Activated CD8-positive, alpha-beta T cell treated with anti-CD3 and anti-CD28 coated beads, Interleukin-2, amount 10 ng/mL, durations not matched to agents 7 days and 5 days (primary cell): ENCODE results near the gene PDIA4. TPM values are rescaled to one million over a fixed set of nuclear protein-coding genes. Genes with fewer than 3 reads are reported as not detected.

Experiments used
- ATAC-seq: fragments of 150-1000 bp; cut with Tn5 transposase; one replicate; pipeline ENCODE4 v1.10.0; 2021; ENCODE audit warnings: moderate library complexity
- CTCF ChIA-PET: fragments of 350-600 bp; sonication (Branson Sonifier 250); formaldehyde crosslinking; loops from one replicate; lab custom pipeline; 2021; ENCODE audit warnings: antibody characterized with exemption; lab: Charles Lee
- POLR2A ChIA-PET: fragments of 350-600 bp; sonication (Branson Sonifier 250); formaldehyde crosslinking; loops from one replicate; lab custom pipeline; 2021; ENCODE audit warnings: antibody characterized with exemption; lab: Charles Lee
- DNase-seq: peaks from one replicate; pipeline ENCODE4 v3.0.0-alpha.2; 2020
- H3K27ac Mint-ChIP-seq: one replicate; pipeline ENCODE4 v1.8.0; 2021; ENCODE audit warnings: mild to moderate bottlenecking, mixed read lengths
- H3K27me3 Mint-ChIP-seq: one replicate; pipeline ENCODE4 v1.8.0; 2021; ENCODE audit warnings: low read depth, mixed read lengths
- H3K36me3 Mint-ChIP-seq: one replicate; pipeline ENCODE4 v1.8.0; 2021; ENCODE audit warnings: low read depth, mixed read lengths
- H3K4me1 Mint-ChIP-seq: one replicate; pipeline ENCODE4 v1.8.0; 2021; ENCODE audit warnings: low read depth, mixed read lengths
- H3K4me3 Mint-ChIP-seq: one replicate; pipeline ENCODE4 v1.8.0; 2021; ENCODE audit warnings: mild to moderate bottlenecking, mixed read lengths
- H3K9me3 Mint-ChIP-seq: one replicate; pipeline ENCODE4 v1.8.0; 2022; ENCODE audit warnings: mixed read lengths; ENCODE audit not compliant: insufficient read depth
- total RNA-seq, 2 experiments: library from RNA; stranded (reverse); gene quantifications; one replicate each; pipeline ENCODE4 v1.2.3, GENCODE V29; 2021

The PDIA4 gene
- total RNA-seq, 2 experiments from 2014 or later = 90.6 to 92.2 TPM

DNA sequence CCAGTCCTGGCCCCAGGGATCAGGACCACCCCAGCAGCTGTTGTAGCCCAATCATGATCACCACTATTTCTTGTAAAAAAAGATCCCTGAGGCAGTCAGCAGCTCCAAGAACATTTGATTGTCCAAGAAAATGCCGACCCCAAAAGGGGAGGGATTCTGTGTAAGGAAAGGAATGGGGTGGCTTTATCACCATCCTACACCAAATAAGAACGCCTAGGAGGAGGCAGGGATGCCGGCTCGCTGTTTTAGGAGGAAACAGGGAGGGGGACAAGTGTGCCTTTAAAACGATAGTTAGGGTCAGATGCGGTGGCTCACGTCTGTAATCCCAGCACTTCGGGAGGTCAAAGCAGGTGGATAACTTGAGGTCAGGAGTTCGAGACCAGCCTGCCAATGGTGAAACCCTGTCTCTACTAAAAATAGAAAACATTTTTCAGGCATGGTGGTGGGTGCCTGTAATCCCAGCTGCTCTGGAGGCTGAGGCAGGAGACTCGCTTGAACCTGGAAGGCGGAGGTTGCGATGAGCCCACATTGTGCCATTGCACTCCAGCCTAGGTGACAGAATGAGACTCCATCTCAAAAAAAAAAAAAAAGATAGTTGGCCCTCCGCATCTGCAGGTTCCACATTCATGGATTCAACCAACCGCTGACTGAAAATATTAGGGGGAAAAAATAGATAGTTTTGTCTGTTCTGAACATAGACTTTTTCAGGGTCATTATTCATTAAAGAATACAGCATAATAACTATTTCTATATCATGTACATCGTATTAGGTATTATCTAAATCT is 63.6 kb downstream of the PDIA4 start:
- H3K9me3 Mint-ChIP-seq = no peaks in the 10 kb centered on the region
- H3K27me3 Mint-ChIP-seq = peaks cover 7% of the 10 kb centered on the region
- ATAC-seq (no peak), DNase-seq (no peak)
- ChIA-PET CTCF (interaction anchor here (0.8 to 3.0 kb wide), 10 partner anchors 10 to 437 kb away, joined by 3 to 26 read pairs (median 6); no protein-coding TSS in a partner anchor), POLR2A (no interaction called here)
- H3K4me3 Mint-ChIP-seq = peak overlapping the region; percentile 90
- peaks cover 33% of the 10 kb centered on the region for H3K4me1 Mint-ChIP-seq
- no peaks in the 10 kb centered on the region for H3K36me3 Mint-ChIP-seq
- peak overlapping the region; percentile 34 for H3K27ac Mint-ChIP-seq

- Mint-ChIP-seq H3K36me3 (no peaks in the 10 kb centered on the region), H3K4me1 (peaks cover 33% of the 10 kb centered on the region), H3K27me3 (peaks cover 7% of the 10 kb centered on the region), H3K27ac (peak overlapping the region; percentile 85), H3K9me3 (no peaks in the 10 kb centered on the region), H3K4me3 (peak overlapping the region; percentile 90)
- ChIA-PET CTCF (interaction anchor here (0.7 to 3.0 kb wide), 52 partner anchors 11 to 699 kb away, joined by 3 to 32 read pairs (median 4); partner anchors contain the start of genes CUL1 and EZH2), POLR2A (interaction anchor here (0.7 to 1.7 kb wide), 4 partner anchors 19 to 265 kb away, joined by 3 to 10 read pairs (median 4); partner anchors contain the start of gene CUL1)
- ATAC-seq (peak; percentile 3), DNase-seq (no peak)
These were observed 64.5 kb downstream of the PDIA4 start for GRCh38 chr7:148963583-148964482.

DNA sequence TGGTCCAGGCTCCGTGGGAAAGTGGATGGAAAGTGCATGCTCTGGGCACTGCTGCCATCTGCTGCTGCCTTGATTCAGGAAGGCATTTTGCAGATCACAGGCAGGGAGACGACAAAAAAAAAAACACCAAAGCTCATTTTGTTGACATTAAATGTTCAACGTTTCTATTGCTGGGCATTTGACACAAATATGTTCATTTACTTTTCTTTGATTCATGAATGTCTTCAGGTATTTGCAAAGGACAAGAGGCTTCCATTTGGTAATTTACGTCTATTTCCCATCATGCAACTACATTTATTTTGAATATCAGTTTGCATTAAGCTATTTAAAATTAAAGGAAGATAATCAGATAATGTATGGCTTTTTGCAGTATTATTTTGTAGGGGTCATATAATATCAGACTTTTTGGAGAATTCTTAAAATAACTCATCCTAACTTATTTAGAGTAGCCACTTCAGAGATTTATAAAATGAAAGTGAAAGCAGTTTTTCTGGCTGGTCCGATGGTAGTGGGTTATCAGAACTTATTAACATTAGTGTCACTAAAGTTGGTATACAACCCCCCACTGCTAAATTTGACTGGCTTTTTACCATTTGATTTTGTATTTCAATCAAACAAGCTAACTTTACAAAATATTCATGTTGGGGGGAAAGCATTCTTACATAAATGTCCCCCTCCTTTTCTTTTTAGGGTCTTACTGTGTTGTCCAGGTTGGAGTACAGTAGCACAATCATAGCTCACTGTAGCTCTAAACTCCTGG is 65.3 kb downstream of the PDIA4 start:
- POLR2A ChIA-PET = interaction anchor here (0.7 to 1.7 kb wide), 4 partner anchors 20 to 264 kb away, joined by 3 to 10 read pairs (median 4); partner anchors contain the start of gene CUL1
- peak overlapping the region; percentile 90 for H3K4me3 Mint-ChIP-seq
- no peaks in the 10 kb centered on the region for H3K9me3 Mint-ChIP-seq
- CTCF ChIA-PET = interaction anchor here (0.7 to 3.0 kb wide), 48 partner anchors 11 to 699 kb away, joined by 3 to 32 read pairs (median 5); partner anchors contain the start of genes CUL1 and EZH2
- H3K27me3 Mint-ChIP-seq = peaks cover 5% of the 10 kb centered on the region
- H3K27ac Mint-ChIP-seq = peak overlapping the region; percentile 85
- H3K36me3 Mint-ChIP-seq = no peaks in the 10 kb centered on the region
- peak; percentile 78 for ATAC-seq
- DNase-seq = peak; percentile 76
- H3K4me1 Mint-ChIP-seq = peaks cover 33% of the 10 kb centered on the region

DNA sequence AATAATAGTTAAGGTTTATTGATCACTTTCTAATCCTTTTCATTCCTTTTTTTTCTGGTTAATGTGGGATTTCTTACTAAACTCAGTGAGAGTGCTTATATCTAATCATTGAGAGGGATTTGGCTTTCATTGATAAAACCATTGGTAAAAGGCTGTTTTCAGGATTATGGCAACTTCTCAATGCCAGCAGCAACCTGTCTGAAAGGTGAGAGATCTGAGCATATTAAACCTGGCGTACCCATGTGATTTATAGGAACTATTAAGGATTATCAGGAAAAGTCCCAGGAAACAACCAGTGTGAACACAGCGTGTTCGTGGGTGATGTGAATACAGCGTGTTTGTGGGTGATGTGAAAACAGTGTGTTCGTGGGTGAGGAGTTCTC is 65.9 kb downstream of the PDIA4 start:
- peak overlapping the region; percentile 85 for H3K27ac Mint-ChIP-seq
- CTCF ChIA-PET = interaction anchor here (0.9 to 3.0 kb wide), 26 partner anchors 11 to 460 kb away, joined by 3 to 32 read pairs (median 5); partner anchors contain the start of gene EZH2
- no peaks in the 10 kb centered on the region for H3K9me3 Mint-ChIP-seq
- peaks cover 33% of the 10 kb centered on the region for H3K4me1 Mint-ChIP-seq
- POLR2A ChIA-PET = interaction anchor here (1.4 to 1.7 kb wide), 2 partner anchors 79 to 264 kb away, joined by 5 to 10 read pairs; partner anchors contain the start of gene CUL1
- DNase-seq = no peak
- peaks cover 1% of the 10 kb centered on the region for H3K27me3 Mint-ChIP-seq
- no peaks in the 10 kb centered on the region for H3K36me3 Mint-ChIP-seq
- ATAC-seq = no peak
- H3K4me3 Mint-ChIP-seq = peak overlapping the region; percentile 90

DNA sequence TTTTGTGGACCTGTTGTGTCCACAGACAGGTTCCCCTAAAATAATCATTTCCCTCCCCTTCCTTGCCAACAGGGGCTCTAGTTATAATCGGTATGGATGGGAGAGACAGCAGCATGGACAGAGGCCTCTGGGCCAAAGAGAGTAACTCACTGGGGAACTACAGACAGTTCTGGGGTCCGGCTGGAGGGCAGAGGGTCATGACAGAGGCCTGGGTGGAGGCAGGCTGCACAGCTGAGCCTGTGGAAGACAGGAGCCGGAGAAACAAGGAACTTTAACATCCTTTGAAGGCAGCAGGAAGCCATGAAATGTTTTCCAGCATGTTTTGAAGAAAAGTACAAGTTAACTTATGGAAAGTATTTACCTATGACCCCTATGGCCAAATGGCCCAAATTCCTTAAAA is 68.6 kb downstream of the PDIA4 start:
- ATAC-seq = no peak
- H3K4me3 Mint-ChIP-seq = no peak overlapping the region
- CTCF ChIA-PET = interaction anchor here (1.7 to 2.1 kb wide), 2 partner anchors 18 to 384 kb away, joined by 5 to 6 read pairs; no protein-coding TSS in a partner anchor

DNA sequence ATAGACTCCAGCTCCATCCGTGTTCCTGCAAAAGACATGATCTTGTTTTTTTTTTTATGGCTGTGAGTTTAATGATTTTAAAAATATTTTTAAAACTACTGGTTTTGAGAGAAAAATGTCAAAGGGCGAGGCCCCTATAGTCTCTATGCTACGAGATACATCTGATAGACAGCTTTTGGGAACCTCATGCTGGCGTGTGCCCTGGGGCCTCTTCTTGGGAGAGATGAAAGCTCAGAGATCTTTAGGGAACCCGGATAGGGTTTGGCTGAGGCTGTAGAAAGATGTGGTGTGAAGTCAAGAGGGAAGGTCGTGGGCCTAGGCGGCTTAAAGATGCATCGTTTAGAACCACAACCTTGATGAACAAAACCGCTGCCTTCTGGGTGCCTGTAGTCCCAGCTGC is 70.2 kb downstream of the PDIA4 start:
- Mint-ChIP-seq H3K9me3 (no peaks in the 10 kb centered on the region), H3K27me3 (no peaks in the 10 kb centered on the region), H3K36me3 (no peaks in the 10 kb centered on the region), H3K4me3 (no peak overlapping the region), H3K4me1 (peaks cover 10% of the 10 kb centered on the region), H3K27ac (no peak overlapping the region)
- POLR2A ChIA-PET = interaction anchor here (0.7 kb wide), 1 partner anchor 84 kb away, joined by 4 read pairs; no protein-coding TSS in a partner anchor
- CTCF ChIA-PET = interaction anchor here (0.7 to 2.1 kb wide), 3 partner anchors 8 to 18 kb away, joined by 3 to 6 read pairs (median 3); no protein-coding TSS in a partner anchor
- DNase-seq = no peak
- no peak for ATAC-seq

More for the DNA sequence above, 68.6 kb downstream of the PDIA4 start:
- no peak for DNase-seq
- Mint-ChIP-seq H3K27me3 (no peaks in the 10 kb centered on the region), H3K9me3 (no peaks in the 10 kb centered on the region), H3K4me1 (peaks cover 23% of the 10 kb centered on the region), H3K36me3 (no peaks in the 10 kb centered on the region), H3K27ac (no peak overlapping the region)
- POLR2A ChIA-PET = no interaction called here

DNA sequence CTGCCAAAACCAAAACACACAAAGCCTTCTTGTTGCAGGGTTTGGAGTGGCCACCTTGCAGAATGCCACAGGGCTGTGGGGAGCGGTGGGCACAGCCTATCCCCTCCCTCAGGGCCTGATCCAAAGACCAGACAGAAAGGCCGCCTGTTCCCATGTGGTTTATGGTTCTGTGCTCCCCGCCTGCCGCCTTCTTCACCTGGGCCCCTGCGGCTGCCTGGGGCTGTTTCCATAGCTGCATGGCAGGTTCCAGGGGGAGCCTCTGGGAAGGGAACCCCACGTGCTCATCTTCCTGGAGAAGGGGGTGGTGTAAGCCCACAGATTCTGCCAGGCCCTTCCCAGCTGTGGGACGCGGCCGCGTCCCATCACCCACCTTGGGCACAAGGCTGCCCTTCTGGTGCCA is 73.5 kb downstream of the PDIA4 start:
- no peak overlapping the region for H3K27ac Mint-ChIP-seq
- H3K27me3 Mint-ChIP-seq = peaks cover 2% of the 10 kb centered on the region
- DNase-seq (no peak), ATAC-seq (no peak)
- ChIA-PET POLR2A (no interaction called here), CTCF (no interaction called here)
- no peaks in the 10 kb centered on the region for H3K4me1 Mint-ChIP-seq
- no peaks in the 10 kb centered on the region for H3K9me3 Mint-ChIP-seq
- H3K36me3 Mint-ChIP-seq = no peaks in the 10 kb centered on the region
- no peak overlapping the region for H3K4me3 Mint-ChIP-seq

DNA sequence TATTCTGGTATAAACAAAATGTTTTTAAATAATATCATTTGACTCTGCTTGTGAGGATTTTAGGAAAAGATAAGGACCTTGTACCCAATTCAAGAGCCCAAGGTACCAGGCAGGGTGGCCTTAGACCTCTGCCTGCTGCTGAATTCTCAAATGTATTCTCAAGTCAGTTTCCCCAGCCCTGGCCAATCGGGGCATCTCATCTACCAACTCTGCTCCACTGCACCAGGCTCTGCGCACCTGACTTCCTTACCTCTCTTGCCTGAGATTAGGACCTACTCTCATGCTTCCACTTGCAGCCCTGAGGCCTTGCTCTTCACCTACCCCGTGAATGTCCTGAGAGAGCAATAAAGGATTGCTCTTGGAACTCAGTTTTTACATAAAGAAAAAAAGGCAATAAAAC is 74.6 kb downstream of the PDIA4 start:
- H3K4me3 Mint-ChIP-seq = no peak overlapping the region
- ChIA-PET POLR2A (no interaction called here), CTCF (no interaction called here)
- ATAC-seq (no peak), DNase-seq (no peak)
- no peaks in the 10 kb centered on the region for H3K36me3 Mint-ChIP-seq
- H3K9me3 Mint-ChIP-seq = no peaks in the 10 kb centered on the region
- H3K27me3 Mint-ChIP-seq = peaks cover 2% of the 10 kb centered on the region
- no peaks in the 10 kb centered on the region for H3K4me1 Mint-ChIP-seq
- H3K27ac Mint-ChIP-seq = no peak overlapping the region

Other genes with a start within 250 kb of the PDIA4 start
- 100 to 1,000 TPM; 115 to 118 TPM for gene EZH2, start 144.2 kb downstream of the PDIA4 start, total RNA-seq
- gene ZNF786, start 62.2 kb upstream of the PDIA4 start, total RNA-seq = 1 to 10 TPM; 7.4 to 7.6 TPM
- gene ZNF425, start 97.8 kb upstream of the PDIA4 start, total RNA-seq = under 1 TPM; 0.47 to 0.55 TPM
- gene ZNF398, start 118.9 kb upstream of the PDIA4 start, total RNA-seq = 10 to 100 TPM; 11.8 to 13.3 TPM
- gene ZNF282, start 167.0 kb upstream of the PDIA4 start, total RNA-seq = 10 to 100 TPM; 28.4 to 30.6 TPM
- gene ZNF212, start 211.1 kb upstream of the PDIA4 start, total RNA-seq = 10 to 100 TPM; 10.8 to 12.9 TPM
- 10 to 100 TPM; 12.7 to 12.9 TPM for gene ZNF783, start 233.7 kb upstream of the PDIA4 start, total RNA-seq